ENCODE results near the gene EGFR.

GRCh38 chr7:55022002-55022985, 3.5 kb downstream of the EGFR start:
- TF ChIP-seq CTCF (IDR thresholded peaks at IDR 0.05; ENCODE audit: low read depth, low read length): no peak
- no peak for TF ChIP-seq EZH2phosphoT487 (IDR thresholded peaks at IDR 0.05; ENCODE audit: low read depth)
